HG03025 (cell line): ENCODE measurements around the gene SLC39A6.
"Not testable (repeated sequence)": the region's sequence is repeated elsewhere in the genome, so short reads cannot be mapped to it uniquely, and the experiment has no call there.

ENCODE experiments used
- ATAC-seq: cut with Tn5 transposase; IDR thresholded peaks from one replicate; pipeline ENCODE4 v1.9.1; 2021; ENCODE audit warnings: mild to moderate bottlenecking, moderate library complexity; ENCODE audit not compliant: unreplicated experiment, low FRiP score

The SLC39A6 gene

DNA sequence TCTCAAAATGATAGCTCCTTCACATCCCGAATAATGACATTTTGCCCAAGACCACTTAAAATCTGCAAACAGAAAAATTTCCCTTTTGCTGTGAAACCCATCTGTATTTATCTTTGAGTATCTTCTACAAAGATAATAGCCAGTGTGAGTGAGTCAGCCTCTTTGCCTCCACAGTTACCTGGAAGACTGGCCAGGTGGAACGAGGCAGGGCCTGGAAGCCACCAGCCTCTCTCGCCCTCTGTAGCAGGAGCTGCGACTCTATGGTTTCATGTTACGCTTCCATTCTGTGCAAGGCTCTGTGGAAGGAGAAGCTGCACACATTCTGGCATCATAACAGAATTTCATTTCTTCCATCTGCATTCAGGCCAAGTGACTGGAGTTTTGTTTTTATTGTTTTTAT is 10.1 kb upstream of the SLC39A6 start:
- no peak for ATAC-seq

DNA sequence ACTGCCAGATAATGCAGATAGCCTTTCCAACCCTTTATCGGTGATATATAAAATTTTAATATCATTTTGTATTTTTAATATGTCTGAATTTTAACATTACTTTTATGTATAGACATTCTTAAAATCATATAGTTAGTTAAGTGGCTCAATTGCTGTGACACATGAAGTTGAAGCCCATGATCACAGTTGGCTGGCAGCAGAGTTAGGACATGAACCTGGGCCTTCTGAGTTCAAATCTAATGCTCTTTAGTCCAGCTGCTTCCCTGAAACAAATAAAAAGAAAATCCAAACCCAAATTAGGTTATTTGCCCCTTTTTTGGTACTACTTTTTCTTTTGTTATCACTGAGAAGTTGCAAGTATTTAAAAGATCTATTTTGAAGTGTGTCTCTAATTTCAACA is 6.1 kb upstream of the SLC39A6 start:
- ATAC-seq: no peak

DNA sequence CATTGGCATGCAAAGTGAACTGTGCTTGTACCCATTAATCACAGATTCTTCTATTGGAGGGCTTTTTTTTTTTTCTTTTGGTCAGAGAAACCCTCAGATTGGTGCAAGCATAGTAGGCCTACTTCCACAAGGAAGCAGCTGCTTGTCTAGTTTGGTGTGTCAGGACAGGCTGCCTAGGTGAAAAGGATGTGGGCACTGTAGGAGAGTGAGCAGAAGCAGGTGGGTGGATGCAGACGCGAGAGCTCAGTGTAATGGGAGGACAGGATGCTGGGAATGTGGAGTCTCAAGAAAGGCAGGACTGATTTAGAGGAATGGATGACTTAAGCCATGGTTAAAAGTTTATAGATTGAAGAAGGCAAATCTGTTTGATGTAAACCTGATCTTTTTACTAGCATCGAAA is 3.6 kb upstream of the SLC39A6 start:
- ATAC-seq: no peak

DNA sequence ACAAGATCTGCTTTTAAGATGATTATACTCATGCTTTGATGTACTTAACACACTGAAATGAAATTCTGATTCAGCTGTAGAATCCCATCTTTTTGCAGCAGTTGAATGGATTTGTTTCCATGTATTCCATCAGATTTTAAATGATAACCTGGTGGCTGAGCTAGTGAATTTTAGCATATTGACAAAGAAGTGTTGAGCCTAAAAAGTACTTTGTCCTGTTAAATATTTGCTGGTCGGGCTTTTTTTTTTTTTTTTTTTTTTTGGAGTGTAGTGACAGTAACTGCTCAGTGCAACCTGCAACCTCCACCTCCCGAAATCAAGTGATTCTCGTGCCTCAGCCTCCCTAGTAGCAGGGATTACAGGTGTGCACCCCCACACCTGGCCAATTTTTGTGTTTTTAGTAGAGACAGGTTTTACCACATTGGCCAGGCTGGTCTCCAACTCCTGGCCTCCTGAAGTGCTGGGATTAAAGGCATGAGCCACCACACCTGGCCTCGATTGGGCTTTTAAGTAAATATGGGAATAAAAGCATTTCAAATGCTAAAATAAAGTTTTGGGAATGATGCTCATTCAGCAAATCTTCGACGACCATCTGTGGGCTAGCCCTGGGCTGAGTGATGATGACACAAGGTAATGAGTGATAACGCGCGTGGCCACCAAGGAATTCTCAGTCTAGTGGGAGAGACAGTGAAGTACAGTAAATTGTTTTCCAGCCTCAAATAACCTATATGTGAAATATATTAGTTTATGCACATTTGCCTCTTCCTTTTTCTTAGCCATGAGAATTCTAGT is 2.7 kb upstream of the SLC39A6 start:
- ATAC-seq: no peak

DNA sequence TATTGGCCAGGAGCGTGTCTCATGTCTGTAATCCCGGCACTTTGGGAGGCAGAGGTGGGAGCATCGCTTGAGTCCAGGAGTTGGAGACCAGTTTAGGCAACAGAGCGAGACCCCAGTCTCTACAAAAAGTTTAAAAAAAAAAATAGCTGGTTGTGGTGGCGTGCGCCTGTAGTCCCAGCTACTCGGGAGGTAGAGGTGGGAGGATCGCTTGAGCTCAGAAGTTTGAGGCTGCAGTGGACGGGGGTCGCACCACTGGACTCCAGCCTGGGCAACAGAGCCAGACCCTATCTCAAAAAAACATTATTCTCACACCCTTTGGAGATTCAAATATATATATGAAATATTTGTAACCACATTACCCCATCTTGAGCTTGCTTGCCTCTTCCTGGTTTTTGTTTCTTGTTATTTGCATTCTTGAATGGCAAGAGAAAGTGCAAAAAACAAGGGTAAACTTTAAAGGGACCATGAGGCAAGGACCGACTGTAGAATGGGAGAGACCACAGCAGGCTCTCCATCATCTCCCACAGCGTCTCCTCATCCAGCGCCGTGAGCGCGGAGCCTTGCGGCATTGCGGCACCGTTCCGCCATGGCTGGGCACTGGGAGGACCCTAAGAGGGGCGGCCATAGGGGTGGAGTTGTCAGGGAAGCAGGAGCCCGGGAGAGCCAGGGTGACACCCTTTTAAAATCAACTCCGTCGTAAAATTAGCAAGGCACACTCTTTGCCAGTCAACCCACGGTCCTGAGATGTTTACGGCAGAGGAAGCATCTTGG is 1.9 kb upstream of the SLC39A6 start:
- ATAC-seq: no peak

DNA sequence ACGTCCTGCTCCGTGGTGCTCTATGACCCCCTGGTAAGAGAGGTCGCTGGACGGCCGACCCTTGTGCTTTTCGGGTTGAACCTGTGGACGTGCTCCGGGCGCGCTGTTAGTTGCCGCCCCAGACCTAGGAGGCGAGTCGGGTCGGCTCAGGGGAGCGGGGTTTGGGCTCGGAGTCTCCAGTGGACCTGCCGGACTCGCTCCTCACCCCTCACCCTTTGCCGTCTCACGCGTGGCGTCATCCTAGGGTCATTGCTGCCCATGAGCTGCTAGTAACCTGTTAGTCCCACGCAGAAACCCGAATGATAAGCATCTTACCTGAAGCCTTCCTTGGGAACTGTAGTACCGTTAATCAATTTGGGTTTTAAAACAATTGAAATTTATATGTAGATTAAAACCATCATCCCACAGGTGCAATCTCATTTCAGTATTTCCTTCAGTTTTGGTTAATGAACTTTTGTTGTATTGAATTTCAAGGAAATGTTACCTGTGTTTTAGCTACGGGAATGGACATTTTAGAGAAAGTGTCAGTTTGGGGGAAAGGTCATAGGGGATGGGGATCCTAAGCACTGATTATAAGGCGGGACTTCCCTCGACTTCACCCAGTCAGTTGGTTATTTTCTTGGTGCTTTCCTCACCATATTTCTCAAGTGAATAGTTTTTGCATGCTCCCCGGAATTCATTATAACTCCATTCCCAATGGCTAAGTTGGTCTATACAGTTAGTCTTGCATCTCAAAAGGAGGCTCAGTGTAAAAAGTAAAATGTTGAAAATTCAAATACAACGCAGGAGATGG is 1.1 kb upstream of the SLC39A6 start:
- peak; percentile 20 for ATAC-seq

DNA sequence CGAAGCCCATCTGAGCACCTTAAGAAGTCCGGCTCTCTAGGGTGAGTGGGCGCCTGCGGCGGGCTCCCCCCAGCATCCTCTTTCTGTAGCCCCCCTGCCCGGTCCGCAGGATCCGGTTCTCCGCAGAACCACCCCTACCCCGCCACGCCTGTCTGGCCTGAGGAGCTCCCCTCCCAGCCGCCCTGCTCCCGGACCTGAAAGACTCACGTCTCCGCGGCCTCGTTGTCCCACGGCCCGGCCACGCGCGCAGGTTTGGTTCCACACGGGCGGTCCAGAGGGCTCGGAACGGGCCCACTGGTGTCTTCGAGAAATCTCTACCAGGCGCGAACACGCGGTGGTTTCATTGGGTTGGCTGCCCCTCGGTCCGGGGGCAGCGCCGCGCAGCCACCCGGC is 237 bp downstream of the SLC39A6 start:
- peak; percentile 23 for ATAC-seq

DNA sequence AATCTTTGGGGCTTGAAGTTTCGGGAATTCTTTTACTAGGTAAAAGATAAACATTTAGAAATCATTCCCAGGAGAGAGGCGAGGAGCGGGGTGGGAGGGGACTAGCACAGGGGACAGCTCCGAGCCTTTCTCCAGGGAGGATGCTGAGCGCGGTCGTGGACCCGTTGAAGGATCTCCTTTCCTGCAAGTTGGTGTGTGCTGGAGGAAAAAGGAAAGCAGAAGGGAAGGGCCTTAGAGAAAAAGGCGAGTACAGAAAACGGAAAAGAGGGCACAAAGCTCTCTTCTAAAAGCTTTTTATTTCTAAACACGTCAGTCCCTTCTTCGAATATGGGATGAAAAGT is 640 bp downstream of the SLC39A6 start:
- no peak for ATAC-seq

DNA sequence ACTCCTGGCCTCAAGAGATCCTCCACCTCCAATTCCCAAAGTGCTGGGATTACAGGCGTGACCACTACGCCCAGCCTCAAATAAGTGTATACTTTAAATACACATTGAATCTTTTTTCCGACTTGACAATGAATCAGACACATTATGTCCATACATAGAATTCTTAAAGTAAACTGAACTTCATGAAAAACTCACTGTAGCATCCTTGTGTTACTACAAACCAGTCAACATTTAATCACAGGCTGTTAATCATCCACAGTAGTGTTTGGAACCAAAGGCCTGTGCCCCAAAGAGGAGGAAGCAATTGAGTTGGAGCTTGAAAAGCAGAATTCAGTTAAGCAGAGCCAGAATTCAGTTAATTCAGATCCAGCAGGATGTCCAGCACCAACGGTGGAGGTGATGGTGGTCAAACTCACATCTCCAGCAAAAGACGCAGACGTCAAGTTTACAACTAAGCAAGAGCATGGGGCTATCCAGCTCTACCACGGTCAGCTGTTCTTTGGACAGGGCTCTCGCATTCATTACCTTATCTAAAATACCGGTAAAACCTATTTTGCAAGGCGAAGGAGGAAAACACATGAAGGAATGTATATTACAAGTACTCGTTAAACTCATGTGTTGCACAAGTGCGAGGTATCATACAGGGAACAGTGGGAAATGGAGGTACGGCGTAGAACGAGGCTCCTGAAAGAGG is 1.2 kb downstream of the SLC39A6 start:
- ATAC-seq: no peak

DNA sequence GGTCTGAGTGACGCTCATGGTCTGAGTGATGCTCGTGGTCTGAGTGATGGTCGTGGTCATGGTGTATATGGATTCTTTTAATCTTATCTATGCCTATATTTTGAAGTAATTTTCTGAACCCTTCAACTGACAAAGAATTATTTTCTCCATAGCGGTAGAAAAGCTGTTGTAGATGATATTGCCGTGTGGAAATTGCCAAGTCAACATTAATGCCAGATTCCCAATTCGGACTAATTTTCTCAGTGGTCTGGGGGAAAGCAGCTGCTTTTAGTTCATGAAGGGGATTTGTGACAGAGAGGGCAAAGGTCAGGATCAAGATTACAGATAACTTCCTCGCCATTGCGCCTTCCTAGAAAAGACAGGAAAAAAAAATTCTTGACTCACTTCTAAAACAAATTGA is 2.5 kb downstream of the SLC39A6 start:
- ATAC-seq: no peak

DNA sequence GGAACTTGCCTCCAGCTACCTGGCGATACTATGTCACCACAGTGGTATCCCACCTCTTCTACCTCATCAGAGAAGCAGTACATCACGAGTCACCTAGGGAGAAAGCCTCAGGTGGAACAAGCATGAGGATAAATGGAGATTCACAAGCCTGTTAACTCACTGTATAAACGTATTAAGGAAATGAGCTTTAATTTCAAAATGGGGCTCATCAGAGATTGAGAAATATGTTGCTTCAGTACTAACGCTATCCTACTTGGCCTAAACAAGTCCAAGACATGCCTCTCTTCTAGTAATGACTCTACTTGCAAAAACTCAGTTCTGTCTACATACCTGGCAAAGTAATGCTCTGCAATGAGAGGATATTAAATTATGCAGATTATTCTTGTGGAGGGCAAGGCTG is 4.3 kb downstream of the SLC39A6 start:
- no peak for ATAC-seq

DNA sequence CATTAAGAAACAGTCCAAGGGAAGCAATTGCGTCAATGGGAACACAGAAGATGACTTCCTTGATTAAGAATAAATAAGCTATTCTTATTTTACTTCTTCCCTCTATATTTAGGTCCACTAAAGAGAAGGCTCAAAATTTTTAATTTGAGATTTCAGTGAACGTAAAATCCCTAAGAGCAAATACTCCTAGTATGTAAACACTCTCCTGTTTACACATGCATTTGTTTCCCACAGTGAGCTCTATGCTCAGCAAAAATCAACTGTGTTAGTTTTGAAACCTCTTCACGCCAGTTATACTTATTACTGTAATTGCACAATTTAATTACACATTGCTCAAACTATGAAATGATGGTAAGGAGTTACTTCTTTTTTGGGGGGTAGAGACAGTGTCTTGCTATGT is 8.8 kb downstream of the SLC39A6 start:
- no peak for ATAC-seq

DNA sequence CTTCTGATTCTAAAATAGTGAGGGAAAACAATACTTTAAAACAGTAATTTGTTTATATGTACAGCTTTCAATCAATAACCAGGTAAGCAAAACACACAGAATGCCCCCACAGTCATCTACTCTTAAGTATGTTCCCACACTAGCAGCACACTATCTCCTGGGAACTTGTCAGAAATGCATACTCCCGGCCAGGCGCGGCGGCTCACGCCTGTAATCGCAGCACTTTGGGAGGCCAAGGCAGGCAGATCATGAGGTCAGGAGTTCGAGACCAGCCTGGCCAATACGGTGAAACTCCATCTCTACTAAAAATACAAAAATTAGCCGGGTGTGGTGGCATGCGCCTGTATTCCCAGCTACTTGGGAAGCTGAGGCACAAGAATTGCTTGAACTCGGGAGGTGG is 12.4 kb downstream of the SLC39A6 start:
- not testable (repeated sequence) for ATAC-seq

DNA sequence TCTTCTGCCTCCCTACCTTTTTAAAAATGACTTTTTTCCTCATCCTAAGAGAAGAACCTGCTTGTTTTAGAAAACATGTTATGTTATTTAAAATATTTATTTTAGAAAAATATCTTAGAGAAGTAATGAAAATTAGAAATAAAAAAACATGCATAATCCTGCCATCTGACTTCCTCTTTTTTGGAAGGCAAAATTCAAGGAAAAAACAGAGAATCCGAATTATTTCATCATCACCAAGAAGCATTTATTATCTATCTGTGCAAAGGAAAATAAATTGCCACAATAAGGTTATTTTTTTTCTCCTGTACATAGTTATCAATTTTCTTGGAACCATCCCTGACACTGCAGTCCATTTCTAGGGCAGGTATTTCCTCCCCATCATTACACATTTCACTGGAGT is 14.4 kb downstream of the SLC39A6 start:
- ATAC-seq: no peak

DNA sequence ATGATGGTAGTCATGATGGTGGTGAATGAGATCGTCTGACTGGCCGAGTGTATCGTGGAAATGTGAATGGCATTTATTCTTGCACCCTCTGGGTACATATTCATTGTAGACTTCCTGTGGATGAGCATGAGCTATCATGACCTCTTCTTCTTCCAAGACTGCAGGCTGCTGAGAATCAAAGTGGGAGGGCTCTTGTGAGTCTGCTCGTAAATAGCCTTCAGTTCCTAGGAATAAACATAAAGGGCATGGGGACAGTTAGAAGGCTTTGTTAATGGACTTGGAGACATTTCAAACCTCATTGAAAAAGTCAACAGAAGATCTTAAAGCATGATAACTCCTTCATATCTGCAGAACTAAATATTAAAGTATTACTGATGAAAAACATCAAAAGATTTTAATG is 14.9 kb downstream of the SLC39A6 start:
- ATAC-seq: no peak

DNA sequence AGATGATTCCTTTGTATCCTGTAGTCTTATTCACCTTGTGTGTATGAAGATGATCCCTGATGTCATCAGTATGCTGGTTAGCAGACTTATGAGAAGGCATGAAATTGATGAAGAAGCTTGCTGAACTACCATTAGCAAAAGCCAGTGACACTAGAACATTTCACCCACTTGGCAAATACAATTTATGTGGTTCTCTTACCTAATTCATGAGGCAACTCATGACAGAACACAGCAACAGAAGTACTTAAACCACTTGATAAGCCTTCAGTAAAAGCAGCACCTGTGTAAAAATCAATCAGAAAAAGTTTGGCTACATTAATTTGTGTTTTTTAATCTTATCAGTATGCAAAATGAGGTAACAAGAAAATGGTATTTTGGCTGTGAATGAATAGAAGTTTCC is 16.8 kb downstream of the SLC39A6 start:
- no peak for ATAC-seq

DNA sequence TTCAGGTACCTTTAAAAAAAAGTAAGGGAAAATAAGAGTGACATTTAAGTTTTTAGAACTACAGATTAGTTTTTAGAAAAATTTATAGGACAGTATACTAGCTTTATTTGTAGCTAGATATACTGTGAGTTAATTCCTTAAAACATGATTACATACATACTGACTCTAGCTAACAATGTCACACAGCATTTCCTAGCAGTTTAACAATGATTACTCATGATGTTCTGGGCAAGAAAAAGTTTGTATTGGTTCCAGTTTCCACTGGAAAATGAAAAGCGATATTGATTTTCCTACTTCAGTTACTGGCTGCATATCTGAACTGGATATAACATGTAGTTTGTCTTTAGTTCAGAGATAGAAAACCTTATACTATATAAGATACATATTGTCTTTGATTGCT is 19.4 kb downstream of the SLC39A6 start:
- ATAC-seq: no peak

DNA sequence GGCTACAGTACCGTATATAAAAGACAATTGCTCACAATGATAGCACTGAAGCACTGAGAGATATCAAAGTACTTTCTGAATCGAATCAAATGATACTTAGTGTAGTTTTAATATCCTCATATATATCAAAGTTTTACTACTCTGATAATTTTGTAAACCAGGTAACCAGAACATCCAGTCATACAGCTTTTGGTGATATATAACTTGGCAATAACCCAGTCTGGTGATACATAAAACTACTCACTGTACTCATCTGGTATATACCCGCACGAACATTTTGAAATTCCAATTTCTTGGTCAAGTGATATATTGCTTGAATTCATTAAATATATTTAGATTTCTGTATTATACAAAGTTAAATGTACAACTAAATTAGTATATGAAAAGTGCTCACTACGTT is 20.5 kb downstream of the SLC39A6 start:
- no peak for ATAC-seq

DNA sequence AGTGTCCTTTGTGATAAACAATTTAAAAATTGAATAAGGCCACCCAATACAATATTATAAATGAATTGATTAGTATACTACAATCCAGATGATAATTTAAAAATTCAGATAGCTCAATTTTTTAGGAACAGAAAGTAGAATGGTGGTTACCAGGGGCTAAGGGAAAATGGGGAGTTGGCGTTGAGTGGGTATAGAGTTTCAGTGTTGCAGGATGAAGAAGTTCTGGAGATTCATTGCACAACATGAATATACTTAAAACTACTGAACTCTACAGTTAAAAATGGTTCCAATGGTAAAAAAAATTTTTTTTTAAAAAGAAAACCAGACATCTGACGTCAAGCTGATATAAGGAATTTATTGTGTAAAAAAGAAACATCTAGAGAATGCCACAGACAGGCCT is 20.9 kb downstream of the SLC39A6 start:
- ATAC-seq: no peak

DNA sequence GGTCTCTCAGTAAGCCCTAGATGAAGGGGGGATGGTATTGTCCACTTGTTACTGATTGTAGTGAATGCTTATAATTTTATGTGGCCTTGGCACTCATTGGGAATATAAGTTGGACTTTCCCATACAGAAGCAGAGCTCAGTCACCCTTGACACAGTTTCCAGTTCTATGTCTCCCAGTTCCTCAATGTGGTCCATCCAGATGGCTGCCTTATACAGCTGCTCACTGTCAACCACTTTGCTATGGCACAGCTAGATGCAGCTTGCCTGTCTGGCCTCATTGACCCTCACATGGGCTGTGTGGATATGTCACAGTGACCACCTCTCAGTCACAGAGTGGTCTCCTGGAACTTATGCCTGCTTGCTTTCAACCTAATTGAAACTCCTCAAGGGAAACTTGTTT is 21.7 kb downstream of the SLC39A6 start:
- no peak for ATAC-seq

DNA sequence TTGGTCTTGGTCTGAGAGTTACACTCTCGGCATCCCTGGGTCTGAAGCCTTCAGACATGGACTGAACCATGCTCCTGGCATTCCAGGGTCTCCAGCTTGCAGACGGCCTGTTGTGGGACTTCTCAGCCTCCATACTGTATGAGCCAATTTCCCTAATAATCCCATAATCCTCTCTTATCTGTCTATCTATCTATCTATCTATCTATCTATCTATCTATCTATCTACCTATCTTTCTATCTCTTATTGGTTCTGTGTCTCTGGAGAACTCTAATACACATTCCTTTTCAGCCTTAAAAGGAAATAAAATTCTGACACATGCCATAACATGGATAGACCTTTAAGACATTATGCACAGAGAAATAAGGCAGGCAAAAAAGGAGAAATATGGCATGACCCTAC is 24.4 kb downstream of the SLC39A6 start:
- ATAC-seq: no peak
